ENCODE results near the gene BUD23.
A peak's percentile ranks its signal among the peaks of the same experiment; 100 is the strongest.

BUD23 gene

GRCh38 chr7:73722785-73723184 lies 39.4 kb downstream of the BUD23 start:
- H3K9me3 ChIP-seq (ENCODE audit: control insufficient read depth in 1 of 2, low read length in 2 of 2), result no peaks in the 10 kb centered on the region
- H3K27ac ChIP-seq (ENCODE audit: low read length), result no peak overlapping the region
- no peak overlapping the region for H3K4me3 ChIP-seq (ENCODE audit: low read depth in 1 of 2, low read length in 2 of 2)
- H3K36me3 ChIP-seq (ENCODE audit: control insufficient read depth in 1 of 2, insufficient read depth in 2 of 2, low read length in 2 of 2), result no peaks in the 10 kb centered on the region
- H3K4me1 ChIP-seq (ENCODE audit: control insufficient read depth in 1 of 2, insufficient read depth in 2 of 2, low read length in 2 of 2), result peaks cover 3 to 24% of the 10 kb centered on the region in 2 donors
- H3K27me3 ChIP-seq (ENCODE audit: low read depth, low read length), result no peaks in the 10 kb centered on the region

GRCh38 chr7:73723813-73724212 lies 40.4 kb downstream of the BUD23 start:
- Histone ChIP-seq H3K36me3 (ENCODE audit: control insufficient read depth in 1 of 2, insufficient read depth in 2 of 2, low read length in 2 of 2) (no peaks in the 10 kb centered on the region), H3K4me3 (ENCODE audit: low read depth in 1 of 2, low read length in 2 of 2) (no peak overlapping the region), H3K27me3 (ENCODE audit: low read depth, low read length) (no peaks in the 10 kb centered on the region), H3K27ac (ENCODE audit: low read length) (no peak overlapping the region), H3K9me3 (ENCODE audit: control insufficient read depth in 1 of 2, low read length in 2 of 2) (no peaks in the 10 kb centered on the region), H3K4me1 (ENCODE audit: control insufficient read depth in 1 of 2, insufficient read depth in 2 of 2, low read length in 2 of 2) (peaks cover 3 to 14% of the 10 kb centered on the region in 2 donors)

- H3K36me3 ChIP-seq (ENCODE audit: control insufficient read depth in 1 of 2, insufficient read depth in 2 of 2, low read length in 2 of 2), result no peaks in the 10 kb centered on the region
- H3K27ac ChIP-seq (ENCODE audit: low read length), result no peak overlapping the region
- no peaks in the 10 kb centered on the region for H3K9me3 ChIP-seq (ENCODE audit: control insufficient read depth in 1 of 2, low read length in 2 of 2)
- H3K27me3 ChIP-seq (ENCODE audit: low read depth, low read length), result no peaks in the 10 kb centered on the region
- H3K4me3 ChIP-seq (ENCODE audit: low read depth in 1 of 2, low read length in 2 of 2), result no peak overlapping the region
- peaks cover 0 to 5% of the 10 kb centered on the region in 2 donors for H3K4me1 ChIP-seq (ENCODE audit: control insufficient read depth in 1 of 2, insufficient read depth in 2 of 2, low read length in 2 of 2)
Measured at GRCh38 chr7:73726083-73726466, 42.7 kb downstream of the BUD23 start.

GRCh38 chr7:73727952-73728351 lies 44.6 kb downstream of the BUD23 start:
- Histone ChIP-seq H3K27me3 (ENCODE audit: low read depth, low read length) (no peaks in the 10 kb centered on the region), H3K9me3 (ENCODE audit: control insufficient read depth in 1 of 2, low read length in 2 of 2) (no peaks in the 10 kb centered on the region)

GRCh38 chr7:73728551-73728950 lies 45.2 kb downstream of the BUD23 start:
- no peak overlapping the region for H3K27ac ChIP-seq (ENCODE audit: low read length)
- no peaks in the 10 kb centered on the region for H3K27me3 ChIP-seq (ENCODE audit: low read depth, low read length)
- H3K4me1 ChIP-seq (ENCODE audit: control insufficient read depth in 1 of 2, insufficient read depth in 2 of 2, low read length in 2 of 2), result no peaks in the 10 kb centered on the region
- no peaks in the 10 kb centered on the region for H3K36me3 ChIP-seq (ENCODE audit: control insufficient read depth in 1 of 2, insufficient read depth in 2 of 2, low read length in 2 of 2)
- H3K4me3 ChIP-seq (ENCODE audit: low read depth in 1 of 2, low read length in 2 of 2), result no peak overlapping the region
- no peaks in the 10 kb centered on the region for H3K9me3 ChIP-seq (ENCODE audit: control insufficient read depth in 1 of 2, low read length in 2 of 2)

More at GRCh38 chr7:73727952-73728351, 44.6 kb downstream of the BUD23 start:
- Histone ChIP-seq H3K27ac (ENCODE audit: low read length) (no peak overlapping the region), H3K4me1 (ENCODE audit: control insufficient read depth in 1 of 2, insufficient read depth in 2 of 2, low read length in 2 of 2) (no peaks in the 10 kb centered on the region), H3K4me3 (ENCODE audit: low read depth in 1 of 2, low read length in 2 of 2) (no peak overlapping the region), H3K36me3 (ENCODE audit: control insufficient read depth in 1 of 2, insufficient read depth in 2 of 2, low read length in 2 of 2) (no peaks in the 10 kb centered on the region)

GRCh38 chr7:73730485-73730884 lies 47.1 kb downstream of the BUD23 start:
- H3K36me3 ChIP-seq (ENCODE audit: control insufficient read depth in 1 of 2, insufficient read depth in 2 of 2, low read length in 2 of 2), result no peaks in the 10 kb centered on the region
- H3K4me3 ChIP-seq (ENCODE audit: low read depth in 1 of 2, low read length in 2 of 2), result no peak overlapping the region
- no peak overlapping the region for H3K27ac ChIP-seq (ENCODE audit: low read length)
- H3K27me3 ChIP-seq (ENCODE audit: low read depth, low read length), result no peaks in the 10 kb centered on the region
- H3K9me3 ChIP-seq (ENCODE audit: control insufficient read depth in 1 of 2, low read length in 2 of 2), result no peaks in the 10 kb centered on the region
- no peaks in the 10 kb centered on the region for H3K4me1 ChIP-seq (ENCODE audit: control insufficient read depth in 1 of 2, insufficient read depth in 2 of 2, low read length in 2 of 2)

- Histone ChIP-seq H3K27me3 (ENCODE audit: low read depth, low read length) (no peaks in the 10 kb centered on the region), H3K36me3 (ENCODE audit: control insufficient read depth in 1 of 2, insufficient read depth in 2 of 2, low read length in 2 of 2) (peaks cover 0 to 2% of the 10 kb centered on the region in 2 donors), H3K9me3 (ENCODE audit: control insufficient read depth in 1 of 2, low read length in 2 of 2) (no peaks in the 10 kb centered on the region), H3K4me3 (ENCODE audit: low read depth in 1 of 2, low read length in 2 of 2) (no peak overlapping the region), H3K27ac (ENCODE audit: low read length) (no peak overlapping the region), H3K4me1 (ENCODE audit: control insufficient read depth in 1 of 2, insufficient read depth in 2 of 2, low read length in 2 of 2) (peaks cover 0 to 2% of the 10 kb centered on the region in 2 donors)
Measured at GRCh38 chr7:73732397-73732796, 49.0 kb downstream of the BUD23 start.

- Histone ChIP-seq H3K9me3 (ENCODE audit: control insufficient read depth in 1 of 2, low read length in 2 of 2) (no peaks in the 10 kb centered on the region), H3K4me3 (ENCODE audit: low read depth in 1 of 2, low read length in 2 of 2) (no peak overlapping the region), H3K4me1 (ENCODE audit: control insufficient read depth in 1 of 2, insufficient read depth in 2 of 2, low read length in 2 of 2) (peaks cover 4 to 15% of the 10 kb centered on the region in 2 donors), H3K27ac (ENCODE audit: low read length) (peak overlapping the region; percentile 77), H3K36me3 (ENCODE audit: control insufficient read depth in 1 of 2, insufficient read depth in 2 of 2, low read length in 2 of 2) (peaks cover 0 to 4% of the 10 kb centered on the region in 2 donors), H3K27me3 (ENCODE audit: low read depth, low read length) (no peaks in the 10 kb centered on the region)
Measured at GRCh38 chr7:73734619-73735527, 51.5 kb downstream of the BUD23 start.

- H3K36me3 ChIP-seq (ENCODE audit: control insufficient read depth in 1 of 2, insufficient read depth in 2 of 2, low read length in 2 of 2), result peaks cover 0 to 4% of the 10 kb centered on the region in 2 donors
- no peaks in the 10 kb centered on the region for H3K27me3 ChIP-seq (ENCODE audit: low read depth, low read length)
- peak overlapping the region; percentile 77 for H3K27ac ChIP-seq (ENCODE audit: low read length)
- peaks cover 4 to 15% of the 10 kb centered on the region in 2 donors for H3K4me1 ChIP-seq (ENCODE audit: control insufficient read depth in 1 of 2, insufficient read depth in 2 of 2, low read length in 2 of 2)
- no peaks in the 10 kb centered on the region for H3K9me3 ChIP-seq (ENCODE audit: control insufficient read depth in 1 of 2, low read length in 2 of 2)
- H3K4me3 ChIP-seq (ENCODE audit: low read depth in 1 of 2, low read length in 2 of 2), result no peak overlapping the region
Measured at GRCh38 chr7:73735528-73735905, 52.1 kb downstream of the BUD23 start.

GRCh38 chr7:73736885-73737284 lies 53.5 kb downstream of the BUD23 start:
- H3K27me3 ChIP-seq (ENCODE audit: low read depth, low read length), result no peaks in the 10 kb centered on the region
- H3K4me3 ChIP-seq (ENCODE audit: low read depth in 1 of 2, low read length in 2 of 2), result no peak overlapping the region
- H3K9me3 ChIP-seq (ENCODE audit: control insufficient read depth in 1 of 2, low read length in 2 of 2), result no peaks in the 10 kb centered on the region
- H3K27ac ChIP-seq (ENCODE audit: low read length), result no peak overlapping the region
- H3K4me1 ChIP-seq (ENCODE audit: control insufficient read depth in 1 of 2, insufficient read depth in 2 of 2, low read length in 2 of 2), result peaks cover 4 to 15% of the 10 kb centered on the region in 2 donors
- peaks cover 0 to 4% of the 10 kb centered on the region in 2 donors for H3K36me3 ChIP-seq (ENCODE audit: control insufficient read depth in 1 of 2, insufficient read depth in 2 of 2, low read length in 2 of 2)

GRCh38 chr7:73737491-73738219 lies 54.3 kb downstream of the BUD23 start:
- H3K9me3 ChIP-seq (ENCODE audit: control insufficient read depth in 1 of 2, low read length in 2 of 2), result no peaks in the 10 kb centered on the region
- peaks cover 4 to 17% of the 10 kb centered on the region in 2 donors for H3K4me1 ChIP-seq (ENCODE audit: control insufficient read depth in 1 of 2, insufficient read depth in 2 of 2, low read length in 2 of 2)
- no peak overlapping the region for H3K27ac ChIP-seq (ENCODE audit: low read length)
- H3K27me3 ChIP-seq (ENCODE audit: low read depth, low read length), result no peaks in the 10 kb centered on the region
- H3K36me3 ChIP-seq (ENCODE audit: control insufficient read depth in 1 of 2, insufficient read depth in 2 of 2, low read length in 2 of 2), result peaks cover 0 to 4% of the 10 kb centered on the region in 2 donors
- H3K4me3 ChIP-seq (ENCODE audit: low read depth in 1 of 2, low read length in 2 of 2), result peak overlapping the region; percentile 67 to 89

Measured in muscle layer of duodenum (tissue), 2 donors.